Measurements from ENCODE around the gene APBB2. TPM values are rescaled to one million over a fixed set of nuclear protein-coding genes. Genes with fewer than 3 reads are reported as not detected.
"Not testable (repeated sequence)": the region's sequence is repeated elsewhere in the genome, so short reads cannot be mapped to it uniquely, and the experiment has no call there.

Gene APBB2
- total and polyA plus RNA-seq, 8 donors, result 4.7 to 55.4 (median 23.1) TPM

DNA sequence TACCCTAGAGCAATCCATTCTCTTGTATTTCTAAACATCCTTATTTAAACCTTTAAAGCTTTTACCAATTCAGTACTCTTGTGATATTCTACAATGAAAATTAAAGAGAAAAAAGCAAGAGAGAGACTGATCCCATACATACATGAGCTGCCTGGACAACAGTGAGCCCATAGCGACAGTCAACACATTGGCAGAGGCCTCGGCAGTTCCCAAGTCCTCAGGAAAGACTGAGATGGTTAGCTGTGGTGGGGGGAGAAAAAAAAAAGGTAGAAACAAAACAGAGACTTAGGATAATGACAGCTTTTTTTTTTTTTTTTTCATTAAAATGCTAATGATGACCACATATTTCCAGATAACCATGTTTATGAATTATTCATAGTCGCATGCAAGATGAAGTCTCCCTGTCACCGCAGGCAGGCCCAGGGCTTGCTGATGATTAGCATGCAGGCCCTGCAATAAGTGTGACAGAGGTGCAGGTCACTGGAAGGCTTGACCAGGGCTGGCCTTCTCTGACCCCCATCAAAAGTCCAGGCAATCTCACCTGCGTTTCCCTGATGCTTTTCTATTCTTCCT lies 148.8 kb downstream of the APBB2 start:
- H3K27ac ChIP-seq, result no peak overlapping the region
- TF ChIP-seq POLR2A (IDR thresholded peaks at IDR 0.05), result no peak
- TF ChIP-seq EP300 (IDR thresholded peaks at IDR 0.05), result no peak
- TF ChIP-seq, protein P1, sequence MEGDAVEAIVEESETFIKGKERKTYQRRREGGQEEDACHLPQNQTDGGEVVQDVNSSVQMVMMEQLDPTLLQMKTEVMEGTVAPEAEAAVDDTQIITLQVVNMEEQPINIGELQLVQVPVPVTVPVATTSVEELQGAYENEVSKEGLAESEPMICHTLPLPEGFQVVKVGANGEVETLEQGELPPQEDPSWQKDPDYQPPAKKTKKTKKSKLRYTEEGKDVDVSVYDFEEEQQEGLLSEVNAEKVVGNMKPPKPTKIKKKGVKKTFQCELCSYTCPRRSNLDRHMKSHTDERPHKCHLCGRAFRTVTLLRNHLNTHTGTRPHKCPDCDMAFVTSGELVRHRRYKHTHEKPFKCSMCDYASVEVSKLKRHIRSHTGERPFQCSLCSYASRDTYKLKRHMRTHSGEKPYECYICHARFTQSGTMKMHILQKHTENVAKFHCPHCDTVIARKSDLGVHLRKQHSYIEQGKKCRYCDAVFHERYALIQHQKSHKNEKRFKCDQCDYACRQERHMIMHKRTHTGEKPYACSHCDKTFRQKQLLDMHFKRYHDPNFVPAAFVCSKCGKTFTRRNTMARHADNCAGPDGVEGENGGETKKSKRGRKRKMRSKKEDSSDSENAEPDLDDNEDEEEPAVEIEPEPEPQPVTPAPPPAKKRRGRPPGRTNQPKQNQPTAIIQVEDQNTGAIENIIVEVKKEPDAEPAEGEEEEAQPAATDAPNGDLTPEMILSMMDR (IDR thresholded peaks at IDR 0.05), result no peak
- TF ChIP-seq POLR2AphosphoS5 (IDR thresholded peaks at IDR 0.05), result no peak
- H3K36me3 ChIP-seq, result no peaks in the 10 kb centered on the region
- intact Hi-C loops (cut with DNase I; ENCODE audit: low total_unique reads), result no loop called here
- no peak overlapping the region for H3K4me3 ChIP-seq
- no peaks in the 10 kb centered on the region for H3K27me3 ChIP-seq
- 87 to 95% (median 93%) methylated on average over 5 of the region's 5 CpGs for WGBS, 5 donors
- DNase-seq, result no peak
- H3K9me3 ChIP-seq, result no peaks in the 10 kb centered on the region
- peaks cover 0 to 40% (median 16%) of the 10 kb centered on the region in 4 donors for H3K4me1 ChIP-seq

DNA sequence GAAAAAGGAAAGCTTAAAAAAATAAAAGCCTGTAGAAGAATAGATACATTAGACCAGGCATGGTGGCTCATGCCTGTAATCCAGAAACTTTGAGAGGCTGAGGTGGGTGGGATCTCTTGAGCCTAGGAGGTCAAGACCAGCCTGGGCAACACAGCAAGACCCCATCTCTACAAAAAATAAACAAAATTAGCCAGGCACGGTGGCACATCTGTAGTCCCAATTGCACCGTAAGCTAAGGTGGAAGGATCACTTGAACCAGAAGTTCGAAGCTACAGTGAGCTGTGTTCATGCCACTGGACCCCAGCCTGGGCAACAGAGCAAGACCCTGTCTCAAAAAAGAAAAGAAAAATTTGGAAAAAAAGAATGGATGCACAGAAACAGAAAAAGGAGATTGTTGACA lies 149.4 kb downstream of the APBB2 start:
- TF ChIP-seq EP300 (IDR thresholded peaks at IDR 0.05) (no peak), POLR2A (IDR thresholded peaks at IDR 0.05) (no peak), POLR2AphosphoS5 (IDR thresholded peaks at IDR 0.05) (no peak)
- TF ChIP-seq, protein P1 (IDR thresholded peaks at IDR 0.05), result no peak
- WGBS, 5 donors, result 80 to 98% (median 97%) methylated on average over 3 of the region's 3 CpGs
- Histone ChIP-seq H3K27ac (no peak overlapping the region), H3K9me3 (no peaks in the 10 kb centered on the region), H3K27me3 (no peaks in the 10 kb centered on the region), H3K4me1 (peaks cover 0 to 40% (median 16%) of the 10 kb centered on the region in 4 donors), H3K4me3 (no peak overlapping the region), H3K36me3 (no peaks in the 10 kb centered on the region)
- intact Hi-C loops (cut with DNase I; ENCODE audit: low total_unique reads), result no loop called here
- DNase-seq, result no peak

DNA sequence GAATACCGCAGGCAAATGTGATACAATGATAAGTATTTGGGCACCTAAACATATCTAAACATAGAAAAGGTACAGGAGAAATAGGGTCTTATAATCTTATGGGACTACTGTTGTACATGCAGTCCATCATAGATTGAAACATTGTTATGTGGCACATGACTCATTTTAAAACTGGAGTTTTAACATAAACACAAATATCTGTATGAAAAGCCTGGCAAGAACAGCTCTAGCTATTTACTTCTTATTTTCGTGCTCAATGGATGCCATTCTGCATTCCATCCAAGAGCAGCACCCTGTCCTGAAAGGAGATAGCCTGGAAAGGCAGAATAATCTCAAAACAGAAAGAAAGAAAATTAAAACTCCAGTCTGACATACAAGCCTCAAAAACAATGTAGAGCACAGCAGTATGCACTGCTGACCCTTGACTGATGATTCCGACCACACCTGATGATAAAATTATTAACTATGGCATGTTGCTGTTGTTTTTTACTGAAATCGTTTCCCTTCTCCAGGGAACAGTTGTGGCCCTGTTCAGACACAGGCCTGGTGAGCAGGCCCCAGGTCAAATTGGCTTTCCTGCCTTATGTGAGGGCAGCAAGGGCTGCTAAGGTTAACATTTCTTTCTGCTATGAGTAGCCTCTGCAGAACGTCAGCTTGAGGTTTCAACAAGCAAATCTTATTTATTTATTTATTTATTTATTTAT lies 152.7 kb downstream of the APBB2 start:
- Histone ChIP-seq H3K27me3 (no peaks in the 10 kb centered on the region), H3K36me3 (peaks cover 0 to 8% (median 0%) of the 10 kb centered on the region in 4 donors), H3K27ac (peak overlapping the region in 1 of 5 donors; percentile 11), H3K9me3 (peaks cover 0 to 7% (median 3%) of the 10 kb centered on the region in 4 donors), H3K4me1 (peaks cover 0 to 38% (median 11%) of the 10 kb centered on the region in 4 donors), H3K4me3 (no peak overlapping the region)
- WGBS, 5 donors, result 63 to 78% (median 74%) methylated on average over 5 of the region's 5 CpGs
- no peak for DNase-seq
- TF ChIP-seq, protein P1 (IDR thresholded peaks at IDR 0.05), result no peak
- TF ChIP-seq EP300 (IDR thresholded peaks at IDR 0.05), result no peak
- TF ChIP-seq POLR2A (IDR thresholded peaks at IDR 0.05), result no peak
- TF ChIP-seq POLR2AphosphoS5 (IDR thresholded peaks at IDR 0.05), result no peak
- intact Hi-C loops (cut with DNase I; ENCODE audit: low total_unique reads), result no loop called here

- DNase-seq, result peak in 1 of 2 donors; percentile 13
- intact Hi-C loops (cut with DNase I; ENCODE audit: low total_unique reads), result no loop called here
- 77 to 90% (median 84%) methylated on average over 12 of the region's 12 CpGs for WGBS, 5 donors
Observed at GRCh38 chr4:41060352-41061334, 153.7 kb downstream of the APBB2 start.

GRCh38 chr4:41059411-41059810 lies 154.9 kb downstream of the APBB2 start:
- DNase-seq; H3K36me3 ChIP-seq; H3K27ac ChIP-seq; H3K4me3 ChIP-seq; H3K9me3 ChIP-seq; H3K27me3 ChIP-seq; intact Hi-C loops (cut with DNase I; ENCODE audit: low total_unique reads): not testable (repeated sequence)
- WGBS, 5 donors, result 93 to 97% (median 95%) methylated on average over 9 of the region's 9 CpGs
- peaks cover 0 to 33% (median 11%) of the 10 kb centered on the region in 4 donors for H3K4me1 ChIP-seq

More at GRCh38 chr4:41060352-41061334, 153.7 kb downstream of the APBB2 start:
- TF ChIP-seq POLR2A (IDR thresholded peaks at IDR 0.05) (no peak), EP300 (IDR thresholded peaks at IDR 0.05) (no peak), POLR2AphosphoS5 (IDR thresholded peaks at IDR 0.05) (no peak)
- TF ChIP-seq, protein P1 (IDR thresholded peaks at IDR 0.05), result no peak
- Histone ChIP-seq H3K4me1 (peaks cover 0 to 38% (median 11%) of the 10 kb centered on the region in 4 donors), H3K9me3 (peaks cover 0 to 7% (median 3%) of the 10 kb centered on the region in 4 donors), H3K4me3 (no peak overlapping the region), H3K27ac (no peak overlapping the region), H3K36me3 (peaks cover 0 to 8% (median 0%) of the 10 kb centered on the region in 4 donors), H3K27me3 (no peaks in the 10 kb centered on the region)
